ENCODE measurements around the gene AZIN2.
"Not testable (repeated sequence)": the region's sequence is repeated elsewhere in the genome, so short reads cannot be mapped to it uniquely, and the experiment has no call there.

Gene AZIN2

DNA sequence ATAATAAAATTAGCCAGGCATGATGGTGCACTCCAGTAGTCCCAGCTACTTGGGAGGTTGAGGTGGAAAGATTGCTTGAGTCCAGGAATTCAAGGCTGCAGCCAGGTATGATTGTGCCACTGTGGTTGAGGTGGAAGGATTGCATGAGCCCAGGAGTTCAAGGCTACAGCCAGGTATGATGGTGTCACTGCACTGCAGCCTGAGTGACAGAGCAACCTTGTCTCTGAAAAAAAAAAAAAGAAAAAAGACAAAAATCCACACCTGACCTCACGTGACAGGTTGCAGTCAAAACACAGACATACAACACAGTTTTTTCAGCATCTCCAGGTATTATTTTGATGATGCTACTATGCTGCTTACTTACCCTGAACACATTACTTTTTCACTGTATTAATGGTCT, 39.9 kb upstream of the AZIN2 start:
- no peak overlapping the region for H3K4me3 ChIP-seq (ENCODE audit: control insufficient read depth, low read depth, low read length)

DNA sequence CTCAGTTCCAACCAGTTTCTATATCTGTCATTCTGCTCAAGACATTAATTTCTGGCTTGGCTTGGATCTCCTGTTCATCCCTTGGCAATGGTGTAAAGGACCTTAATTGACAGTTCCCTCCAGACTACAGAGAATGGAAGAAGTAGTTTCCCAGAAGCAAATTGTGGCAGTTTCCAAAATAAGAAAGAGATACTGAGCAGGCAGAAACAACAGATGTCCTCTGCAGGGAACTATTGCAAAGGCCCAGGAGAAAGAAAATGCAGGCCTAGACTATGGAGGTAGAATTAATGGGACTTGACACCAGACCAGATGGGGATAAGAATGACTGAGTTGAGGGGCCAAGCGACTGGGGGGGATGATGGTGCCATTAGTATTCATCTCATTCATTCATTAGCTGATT, 38.1 kb upstream of the AZIN2 start:
- DNase-seq (ENCODE audit: low read depth): no peak
- TF ChIP-seq, protein P1, sequence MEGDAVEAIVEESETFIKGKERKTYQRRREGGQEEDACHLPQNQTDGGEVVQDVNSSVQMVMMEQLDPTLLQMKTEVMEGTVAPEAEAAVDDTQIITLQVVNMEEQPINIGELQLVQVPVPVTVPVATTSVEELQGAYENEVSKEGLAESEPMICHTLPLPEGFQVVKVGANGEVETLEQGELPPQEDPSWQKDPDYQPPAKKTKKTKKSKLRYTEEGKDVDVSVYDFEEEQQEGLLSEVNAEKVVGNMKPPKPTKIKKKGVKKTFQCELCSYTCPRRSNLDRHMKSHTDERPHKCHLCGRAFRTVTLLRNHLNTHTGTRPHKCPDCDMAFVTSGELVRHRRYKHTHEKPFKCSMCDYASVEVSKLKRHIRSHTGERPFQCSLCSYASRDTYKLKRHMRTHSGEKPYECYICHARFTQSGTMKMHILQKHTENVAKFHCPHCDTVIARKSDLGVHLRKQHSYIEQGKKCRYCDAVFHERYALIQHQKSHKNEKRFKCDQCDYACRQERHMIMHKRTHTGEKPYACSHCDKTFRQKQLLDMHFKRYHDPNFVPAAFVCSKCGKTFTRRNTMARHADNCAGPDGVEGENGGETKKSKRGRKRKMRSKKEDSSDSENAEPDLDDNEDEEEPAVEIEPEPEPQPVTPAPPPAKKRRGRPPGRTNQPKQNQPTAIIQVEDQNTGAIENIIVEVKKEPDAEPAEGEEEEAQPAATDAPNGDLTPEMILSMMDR (IDR thresholded peaks at IDR 0.05; ENCODE audit: control insufficient read depth, insufficient read depth, low read depth, low read length, missing control alignments): no peak
- no peak overlapping the region for H3K4me3 ChIP-seq (ENCODE audit: control insufficient read depth, low read depth, low read length)

More for the DNA sequence above, 39.9 kb upstream of the AZIN2 start:
- DNase-seq (ENCODE audit: low read depth): no peak
- TF ChIP-seq, protein P1 (IDR thresholded peaks at IDR 0.05; ENCODE audit: control insufficient read depth, insufficient read depth, low read depth, low read length, missing control alignments): no peak

DNA sequence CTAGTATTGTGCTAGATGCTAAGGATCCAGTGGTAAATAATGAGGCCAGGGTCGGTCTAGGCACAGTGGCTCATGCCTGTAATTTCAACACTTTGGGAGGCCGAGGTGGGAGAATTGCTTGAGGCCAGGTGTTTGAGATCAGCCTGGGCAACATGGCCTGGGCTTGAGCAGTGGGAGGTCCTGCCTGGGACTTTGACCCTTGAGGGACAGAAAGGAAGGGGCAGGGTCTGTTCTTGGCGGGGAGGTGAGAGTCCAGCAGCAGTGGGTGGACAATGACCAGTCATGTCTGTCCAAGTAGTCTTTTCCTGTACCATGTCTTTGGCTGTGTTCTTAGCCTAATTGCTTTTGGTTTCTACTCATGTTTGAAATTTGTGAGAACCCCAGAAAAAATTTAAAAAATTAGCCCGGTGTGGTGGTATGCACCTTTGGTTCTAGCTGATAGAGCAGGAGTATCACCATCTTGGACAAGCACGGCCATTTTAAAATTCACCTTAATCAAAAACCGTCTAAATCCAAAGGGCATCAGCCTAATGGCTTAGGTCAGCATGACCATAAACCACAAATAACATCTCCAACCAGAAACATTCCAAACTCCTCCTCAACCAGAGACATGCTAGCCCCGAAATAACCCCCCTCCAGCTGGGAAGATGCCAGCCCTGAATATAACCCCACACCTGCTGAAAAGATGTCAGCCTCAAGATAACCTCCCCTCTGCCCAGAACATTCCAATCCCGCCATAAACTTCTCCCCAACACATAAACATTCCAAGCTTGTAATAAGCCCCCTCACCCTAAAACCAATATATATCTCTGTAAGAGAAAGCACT, 37.5 kb upstream of the AZIN2 start:
- DNase-seq (ENCODE audit: low read depth): no peak
- TF ChIP-seq, protein P1 (IDR thresholded peaks at IDR 0.05; ENCODE audit: control insufficient read depth, insufficient read depth, low read depth, low read length, missing control alignments): no peak
- H3K4me3 ChIP-seq (ENCODE audit: control insufficient read depth, low read depth, low read length): no peak overlapping the region

DNA sequence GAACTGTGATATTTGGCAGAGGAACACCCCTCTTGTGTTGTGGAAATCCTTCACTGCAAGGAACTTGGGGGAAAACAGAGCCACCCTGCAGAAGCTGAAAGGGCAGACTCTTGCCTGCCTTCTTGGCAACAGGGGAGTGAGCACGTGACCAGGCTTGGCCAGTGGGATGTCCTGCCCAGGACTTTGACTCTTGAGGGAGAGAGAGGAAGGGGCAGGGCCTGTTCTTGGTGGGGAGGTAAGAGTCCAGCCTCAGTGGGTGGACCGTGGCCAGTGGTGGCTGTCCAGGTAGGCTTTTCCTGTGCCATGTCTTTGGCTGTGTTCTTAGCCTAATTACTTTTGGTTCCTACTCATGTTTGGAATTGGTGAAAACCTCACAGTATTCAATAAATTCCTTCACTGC, 35.7 kb upstream of the AZIN2 start:
- no peak overlapping the region for H3K4me3 ChIP-seq (ENCODE audit: control insufficient read depth, low read depth, low read length)
- TF ChIP-seq, protein P1 (IDR thresholded peaks at IDR 0.05; ENCODE audit: control insufficient read depth, insufficient read depth, low read depth, low read length, missing control alignments): no peak
- DNase-seq (ENCODE audit: low read depth): no peak

DNA sequence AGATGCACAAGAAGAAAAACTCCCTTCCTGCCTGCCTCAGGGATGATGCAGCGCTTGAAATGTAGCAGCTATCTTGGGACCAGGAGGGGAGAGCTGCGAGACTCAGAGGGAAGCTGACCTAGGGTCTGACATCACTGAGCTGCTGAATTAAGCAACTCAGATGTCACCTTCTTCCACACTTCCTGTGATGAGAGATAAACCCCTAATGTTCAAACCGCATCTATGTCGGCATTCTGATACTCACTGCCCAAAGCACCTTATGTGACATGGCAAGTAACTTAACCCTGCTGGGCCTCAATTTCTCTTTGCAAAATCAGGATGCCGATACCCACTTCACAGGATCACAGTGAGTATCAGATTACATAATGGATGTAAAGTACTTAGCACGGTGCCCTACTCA, 35.1 kb upstream of the AZIN2 start:
- DNase-seq (ENCODE audit: low read depth): no peak
- TF ChIP-seq, protein P1 (IDR thresholded peaks at IDR 0.05; ENCODE audit: control insufficient read depth, insufficient read depth, low read depth, low read length, missing control alignments): no peak
- H3K4me3 ChIP-seq (ENCODE audit: control insufficient read depth, low read depth, low read length): no peak overlapping the region

DNA sequence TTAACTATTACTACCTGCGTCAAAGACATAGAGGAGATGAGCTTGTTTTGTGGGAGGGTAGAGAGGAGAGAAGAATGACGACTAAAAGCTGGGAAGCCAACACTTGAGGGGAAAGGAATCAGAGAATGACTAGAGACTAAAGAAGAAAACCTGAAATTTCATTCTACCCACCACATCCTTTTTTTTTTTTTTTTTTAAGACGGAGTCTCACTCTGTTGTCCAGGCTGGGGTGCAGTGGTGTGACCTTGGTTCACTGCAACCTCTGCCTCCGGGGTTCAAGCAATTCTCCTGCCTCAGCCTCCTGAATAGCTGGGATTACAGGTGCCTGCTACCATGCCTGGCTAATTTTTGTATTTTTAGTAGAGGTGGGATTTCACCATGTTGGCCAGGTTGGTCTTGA, 34.7 kb upstream of the AZIN2 start:
- H3K4me3 ChIP-seq (ENCODE audit: control insufficient read depth, low read depth, low read length); DNase-seq (ENCODE audit: low read depth): not testable (repeated sequence)

DNA sequence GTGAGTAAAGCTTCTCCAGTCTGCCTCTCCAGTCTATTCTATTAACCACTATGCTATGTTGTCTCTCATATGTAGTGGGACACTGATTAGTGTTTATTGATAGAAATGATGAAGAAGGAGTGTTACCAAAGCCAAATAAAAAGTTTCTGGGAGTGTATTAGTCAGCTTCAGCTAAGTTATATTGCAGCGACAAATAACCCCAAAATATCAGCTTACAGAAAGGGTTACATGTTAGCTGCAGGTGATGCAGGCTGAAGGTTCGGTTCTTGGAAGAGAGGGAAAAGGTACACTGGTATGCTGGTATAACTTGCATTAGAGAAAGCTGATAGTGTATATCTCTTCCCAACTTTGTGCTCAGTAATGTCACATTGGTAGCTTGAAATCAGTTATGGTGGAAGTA, 33.7 kb upstream of the AZIN2 start:
- TF ChIP-seq, protein P1 (IDR thresholded peaks at IDR 0.05; ENCODE audit: control insufficient read depth, insufficient read depth, low read depth, low read length, missing control alignments): no peak
- no peak for DNase-seq (ENCODE audit: low read depth)
- H3K4me3 ChIP-seq (ENCODE audit: control insufficient read depth, low read depth, low read length): no peak overlapping the region
